ENCODE results near the gene ATAD3A.
A peak's percentile ranks its signal among the peaks of the same experiment; 100 is the strongest.
"Not testable (repeated sequence)": the region's sequence is repeated elsewhere in the genome, so short reads cannot be mapped to it uniquely, and the experiment has no call there.

GRCh38 chr1:1504777-1505365 lies 7.1 kb upstream of the ATAD3A start:
- TF ChIP-seq, protein P1, sequence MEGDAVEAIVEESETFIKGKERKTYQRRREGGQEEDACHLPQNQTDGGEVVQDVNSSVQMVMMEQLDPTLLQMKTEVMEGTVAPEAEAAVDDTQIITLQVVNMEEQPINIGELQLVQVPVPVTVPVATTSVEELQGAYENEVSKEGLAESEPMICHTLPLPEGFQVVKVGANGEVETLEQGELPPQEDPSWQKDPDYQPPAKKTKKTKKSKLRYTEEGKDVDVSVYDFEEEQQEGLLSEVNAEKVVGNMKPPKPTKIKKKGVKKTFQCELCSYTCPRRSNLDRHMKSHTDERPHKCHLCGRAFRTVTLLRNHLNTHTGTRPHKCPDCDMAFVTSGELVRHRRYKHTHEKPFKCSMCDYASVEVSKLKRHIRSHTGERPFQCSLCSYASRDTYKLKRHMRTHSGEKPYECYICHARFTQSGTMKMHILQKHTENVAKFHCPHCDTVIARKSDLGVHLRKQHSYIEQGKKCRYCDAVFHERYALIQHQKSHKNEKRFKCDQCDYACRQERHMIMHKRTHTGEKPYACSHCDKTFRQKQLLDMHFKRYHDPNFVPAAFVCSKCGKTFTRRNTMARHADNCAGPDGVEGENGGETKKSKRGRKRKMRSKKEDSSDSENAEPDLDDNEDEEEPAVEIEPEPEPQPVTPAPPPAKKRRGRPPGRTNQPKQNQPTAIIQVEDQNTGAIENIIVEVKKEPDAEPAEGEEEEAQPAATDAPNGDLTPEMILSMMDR (IDR thresholded peaks at IDR 0.05; ENCODE audit: low read depth, low read length, poor library complexity, severe bottlenecking): peak; percentile 73
- TF ChIP-seq EZH2phosphoT487 (IDR thresholded peaks at IDR 0.05; ENCODE audit: borderline replicate concordance, low read length): not testable (repeated sequence)
